GM12892 (cell line): Measurements from ENCODE around the gene NF1.

Experiments used
- POLR2A ChIP-seq: IDR thresholded peaks from 2 replicates; pipeline ENCODE4 v1.6.1; 2011; ENCODE audit warnings: low read depth, low read length, control low read depth
- POLR2AphosphoS5 ChIP-seq: IDR thresholded peaks from 2 replicates; pipeline ENCODE4 v1.6.1; 2011; ENCODE audit warnings: low read depth, low read length, control low read depth
- TAF1 ChIP-seq: IDR thresholded peaks from 2 replicates; pipeline ENCODE4 v1.6.1; 2011; ENCODE audit warnings: low read depth, mild to moderate bottlenecking, control low read depth, low read length, borderline replicate concordance

- TF ChIP-seq POLR2A (no peak), TAF1 (no peak), POLR2AphosphoS5 (no peak)
Observed at GRCh38 chr17:31068291-31068690, 26.5 kb upstream of the NF1 start.
